Measurements from ENCODE around the gene KCNAB2.
A peak's percentile ranks its signal among the peaks of the same experiment; 100 is the strongest.

The KCNAB2 gene

GRCh38 chr1:6080469-6080868 is 34.8 kb downstream of the KCNAB2 start:
- no peak for DNase-seq (ENCODE audit: low read depth, low spot score)
- POLR2A ChIA-PET: no interaction called here
- H3K4me3 ChIP-seq (ENCODE audit: low read depth, low read length): no peak overlapping the region
- CTCF ChIA-PET: interaction anchor here (2.3 kb wide), 1 partner anchor 12 kb away, joined by 7 read pairs; no protein-coding TSS in a partner anchor
- TF ChIP-seq CTCF (IDR thresholded peaks at IDR 0.05; ENCODE audit: insufficient read depth, low read length, missing control alignments): peak; percentile 29

GRCh38 chr1:6081901-6082300 is 36.2 kb downstream of the KCNAB2 start:
- ChIA-PET POLR2A (no interaction called here), CTCF (interaction anchor here (1.1 to 2.3 kb wide), 3 partner anchors 14 to 99 kb away, joined by 3 to 7 read pairs (median 7); no protein-coding TSS in a partner anchor)
- no peak for TF ChIP-seq CTCF (IDR thresholded peaks at IDR 0.05; ENCODE audit: insufficient read depth, low read length, missing control alignments)
- no peak for DNase-seq (ENCODE audit: low read depth, low spot score)
- no peak overlapping the region for H3K4me3 ChIP-seq (ENCODE audit: low read depth, low read length)

GRCh38 chr1:6082430-6082971 is 36.8 kb downstream of the KCNAB2 start:
- DNase-seq (ENCODE audit: low read depth, low spot score): no peak
- ChIA-PET POLR2A (no interaction called here), CTCF (interaction anchor here (1.1 to 2.3 kb wide), 3 partner anchors 14 to 99 kb away, joined by 3 to 7 read pairs (median 7); no protein-coding TSS in a partner anchor)
- TF ChIP-seq CTCF (IDR thresholded peaks at IDR 0.05; ENCODE audit: insufficient read depth, low read length, missing control alignments): peak; percentile 47
- H3K4me3 ChIP-seq (ENCODE audit: low read depth, low read length): no peak overlapping the region

- no peak overlapping the region for H3K4me3 ChIP-seq (ENCODE audit: low read depth, low read length)
- TF ChIP-seq CTCF (IDR thresholded peaks at IDR 0.05; ENCODE audit: insufficient read depth, low read length, missing control alignments): no peak
- no peak for DNase-seq (ENCODE audit: low read depth, low spot score)
- POLR2A ChIA-PET: no interaction called here
- CTCF ChIA-PET: interaction anchor here (0.8 to 1.9 kb wide), 3 partner anchors 16 to 88 kb away, joined by 3 to 7 read pairs (median 4); no protein-coding TSS in a partner anchor
Observed at GRCh38 chr1:6083385-6083784, 37.7 kb downstream of the KCNAB2 start.

- ChIA-PET CTCF (interaction anchor here (0.8 to 1.9 kb wide), 3 partner anchors 16 to 88 kb away, joined by 3 to 7 read pairs (median 4); no protein-coding TSS in a partner anchor), POLR2A (no interaction called here)
- no peak for TF ChIP-seq CTCF (IDR thresholded peaks at IDR 0.05; ENCODE audit: insufficient read depth, low read length, missing control alignments)
- no peak overlapping the region for H3K4me3 ChIP-seq (ENCODE audit: low read depth, low read length)
- DNase-seq (ENCODE audit: low read depth, low spot score): no peak
Observed at GRCh38 chr1:6083801-6084446, 38.2 kb downstream of the KCNAB2 start.

GRCh38 chr1:6084781-6085495 is 39.2 kb downstream of the KCNAB2 start:
- CTCF ChIA-PET: no interaction called here
- H3K4me3 ChIP-seq (ENCODE audit: low read depth, low read length): no peak overlapping the region
- POLR2A ChIA-PET: no interaction called here
- DNase-seq (ENCODE audit: low read depth, low spot score): no peak
- no peak for TF ChIP-seq CTCF (IDR thresholded peaks at IDR 0.05; ENCODE audit: insufficient read depth, low read length, missing control alignments)

Data from AG04449 (cell line).